ENCODE results near the gene SLC6A8.

Gene SLC6A8

DNA sequence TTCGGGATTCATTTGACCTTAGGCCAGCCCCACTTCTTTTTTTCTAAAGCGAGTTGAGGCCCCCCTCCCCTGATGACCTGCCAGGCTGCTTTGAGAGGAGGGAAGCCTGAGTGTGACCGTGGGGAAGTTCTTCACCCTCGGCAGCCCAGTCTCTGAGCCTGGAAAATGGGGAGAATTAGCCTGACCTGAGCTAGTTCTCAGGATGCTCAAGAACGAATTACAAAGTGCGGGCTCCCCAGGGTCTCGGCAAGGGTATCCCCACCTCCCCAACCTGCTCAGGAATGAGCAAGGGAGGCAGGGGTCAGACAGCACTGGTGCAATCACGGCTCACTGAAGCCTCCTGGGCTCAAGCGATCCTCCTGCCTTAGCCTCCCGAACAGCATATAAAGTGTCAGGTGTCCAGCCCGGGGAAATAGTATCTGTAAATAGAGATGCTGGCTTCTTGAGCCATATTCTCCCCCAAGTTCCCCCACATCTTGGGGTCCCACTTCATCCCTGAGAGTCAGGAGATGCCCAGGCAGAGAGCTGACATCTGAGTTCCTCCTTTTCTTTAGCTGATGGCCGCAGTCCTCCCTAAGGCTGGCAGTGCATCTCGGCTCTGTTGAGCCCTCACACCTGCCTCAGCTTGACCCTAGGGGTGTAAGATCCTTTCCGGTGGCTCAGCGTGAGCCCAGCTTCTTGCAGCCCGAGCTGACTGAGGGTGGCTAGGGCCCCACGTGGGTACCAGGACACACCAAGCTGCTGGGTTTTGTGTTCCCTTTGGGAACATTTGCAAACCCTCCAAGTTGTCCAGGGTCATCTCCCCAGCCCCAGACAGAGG lies 39.2 kb upstream of the SLC6A8 start:
- no peak for DNase-seq

DNA sequence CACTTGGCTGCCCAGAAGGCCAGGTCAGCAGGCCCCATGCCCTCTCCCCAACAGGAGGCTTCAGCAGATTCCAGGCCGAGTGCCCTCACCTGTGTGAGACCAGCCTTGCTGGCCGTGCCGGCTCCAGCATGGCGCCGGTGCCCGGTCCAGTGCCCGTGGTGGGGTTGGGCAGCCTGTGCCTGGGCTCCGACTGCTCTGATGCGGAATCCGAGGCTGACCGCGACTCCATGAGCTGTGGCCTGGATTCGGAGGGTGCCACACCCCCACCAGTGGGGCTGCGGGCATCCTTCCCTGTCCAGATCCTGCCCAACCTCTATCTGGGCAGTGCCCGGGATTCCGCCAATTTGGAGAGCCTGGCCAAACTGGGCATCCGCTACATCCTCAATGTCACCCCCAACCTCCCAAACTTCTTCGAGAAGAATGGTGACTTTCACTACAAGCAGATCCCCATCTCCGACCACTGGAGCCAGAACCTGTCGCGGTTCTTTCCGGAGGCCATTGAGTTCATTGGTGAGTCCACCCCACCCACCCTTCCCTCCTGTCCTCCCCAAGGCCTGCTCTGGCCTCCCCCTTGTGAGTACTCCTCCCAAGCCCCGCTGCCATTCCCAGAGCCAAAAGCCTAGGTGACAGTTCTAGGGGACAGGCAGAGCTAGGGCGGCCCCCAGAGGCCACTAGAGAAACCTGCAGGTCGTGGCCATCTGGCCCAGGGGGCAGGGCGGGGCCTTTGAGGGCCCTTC lies 38.4 kb upstream of the SLC6A8 start:
- no peak for DNase-seq

DNA sequence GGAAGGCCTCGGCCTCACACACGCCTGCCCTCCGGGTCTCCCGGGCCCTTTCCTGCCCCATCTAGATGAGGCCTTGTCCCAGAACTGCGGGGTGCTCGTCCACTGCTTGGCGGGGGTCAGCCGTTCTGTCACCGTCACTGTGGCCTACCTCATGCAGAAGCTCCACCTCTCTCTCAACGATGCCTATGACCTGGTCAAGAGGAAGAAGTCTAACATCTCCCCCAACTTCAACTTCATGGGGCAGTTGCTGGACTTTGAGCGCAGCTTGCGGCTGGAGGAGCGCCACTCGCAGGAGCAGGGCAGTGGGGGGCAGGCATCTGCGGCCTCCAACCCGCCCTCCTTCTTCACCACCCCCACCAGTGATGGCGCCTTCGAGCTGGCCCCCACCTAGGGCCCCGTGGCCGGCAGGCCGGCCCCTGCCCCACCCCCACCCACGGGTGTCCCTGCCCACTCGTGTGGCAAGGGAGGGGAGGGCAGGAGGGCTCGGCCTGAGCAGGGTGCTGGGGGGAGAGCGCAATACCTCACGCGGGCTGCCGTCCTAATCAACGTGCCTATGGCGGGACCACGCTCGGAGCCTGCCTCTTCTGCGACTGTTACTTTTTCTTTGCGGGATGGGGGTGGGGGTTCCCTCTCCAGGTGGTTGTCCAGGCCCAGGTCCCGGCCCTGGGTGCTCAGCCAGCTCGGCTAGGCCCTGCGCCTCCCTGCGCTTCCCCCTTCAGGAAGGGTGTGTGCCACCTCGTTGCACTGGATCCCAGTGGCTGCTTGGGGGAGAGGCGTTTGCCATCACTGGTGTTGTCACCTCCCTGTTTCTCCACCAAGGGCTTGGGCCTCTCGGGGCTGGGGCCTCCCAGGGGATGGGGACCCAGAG lies 37.6 kb upstream of the SLC6A8 start:
- DNase-seq = no peak

DNA sequence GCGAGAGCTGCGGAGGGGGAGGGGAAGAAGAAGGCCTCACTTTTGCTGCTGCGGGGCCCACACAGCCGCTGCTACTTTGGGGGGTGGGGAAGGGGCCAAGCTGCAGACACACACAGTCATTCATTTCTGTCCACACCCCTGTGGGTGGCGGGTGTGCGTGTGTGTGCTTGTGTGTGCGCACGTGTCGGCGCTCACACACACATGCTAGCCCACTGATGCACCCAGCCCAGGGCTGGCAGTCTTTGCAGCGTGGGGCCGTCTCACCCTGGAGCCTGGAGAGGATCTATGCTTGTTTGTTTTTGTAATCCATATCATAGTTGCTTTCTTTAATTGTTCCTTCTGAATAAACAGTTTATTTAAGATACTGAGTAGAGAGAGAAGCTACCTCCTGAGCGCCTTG lies 36.8 kb upstream of the SLC6A8 start:
- DNase-seq = no peak

DNA sequence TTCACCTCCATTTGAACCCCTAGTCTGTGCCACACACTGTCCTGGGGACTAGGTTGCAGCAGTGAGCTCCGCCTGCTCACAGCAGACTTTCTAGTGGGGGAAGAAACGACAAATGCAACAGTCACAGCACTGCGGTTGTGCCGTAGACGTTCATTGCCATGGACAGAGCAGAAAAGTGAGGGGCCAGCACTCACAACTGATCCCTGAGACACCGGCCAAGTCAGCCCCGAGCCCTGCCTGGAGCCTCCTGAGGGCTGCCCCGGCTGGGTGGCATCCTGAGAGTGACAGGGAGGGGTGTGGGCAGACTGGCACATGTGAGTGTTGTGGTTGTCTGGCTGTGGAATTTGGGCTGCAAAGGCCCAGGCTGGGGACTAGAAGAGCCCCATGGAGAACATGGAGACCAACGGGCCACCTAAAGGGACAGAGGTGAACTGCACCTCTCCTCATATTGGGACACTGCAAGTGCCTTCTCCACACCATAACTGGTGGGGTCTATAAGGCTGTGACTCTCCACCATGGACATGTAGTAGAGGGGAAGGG lies 36.1 kb upstream of the SLC6A8 start:
- no peak for DNase-seq

DNA sequence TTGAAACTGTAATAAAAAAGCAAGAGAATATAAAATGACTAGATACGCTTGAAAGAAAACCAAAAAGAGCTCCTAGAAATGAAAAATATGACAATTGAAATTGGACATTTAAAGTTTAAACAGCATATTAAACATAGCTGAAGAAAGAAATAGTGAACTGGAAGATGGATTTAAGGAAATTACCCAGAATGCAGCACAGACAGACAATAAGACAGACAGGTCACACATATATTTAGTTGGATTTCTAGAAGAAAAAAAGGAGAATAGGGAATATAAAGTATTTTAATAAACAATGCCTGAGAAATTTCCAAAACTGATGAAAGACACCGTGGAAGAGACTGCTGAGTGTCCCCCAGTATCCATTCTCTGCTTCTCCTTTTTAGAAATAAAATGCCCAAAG lies 34.2 kb upstream of the SLC6A8 start:
- no peak for DNase-seq

DNA sequence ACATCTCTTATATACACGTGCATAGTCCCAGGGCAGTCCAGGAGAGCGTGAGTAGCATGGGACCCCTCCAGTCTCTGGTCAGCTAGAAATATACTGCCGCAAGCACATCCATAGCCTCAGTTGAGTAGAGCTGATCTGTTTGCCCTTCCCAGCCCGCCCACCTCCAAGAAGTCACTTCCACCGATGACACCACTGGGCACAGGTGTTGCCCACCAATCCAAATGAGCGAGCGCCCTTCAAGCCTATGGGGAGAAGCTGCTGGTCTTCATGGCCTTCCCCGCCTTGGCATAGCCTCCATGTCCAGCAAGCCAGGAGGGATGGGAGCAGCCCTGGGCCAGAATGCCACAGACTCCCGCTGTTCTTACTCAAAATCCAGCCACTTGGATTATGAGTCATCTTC lies 30.6 kb upstream of the SLC6A8 start:
- no peak for DNase-seq

DNA sequence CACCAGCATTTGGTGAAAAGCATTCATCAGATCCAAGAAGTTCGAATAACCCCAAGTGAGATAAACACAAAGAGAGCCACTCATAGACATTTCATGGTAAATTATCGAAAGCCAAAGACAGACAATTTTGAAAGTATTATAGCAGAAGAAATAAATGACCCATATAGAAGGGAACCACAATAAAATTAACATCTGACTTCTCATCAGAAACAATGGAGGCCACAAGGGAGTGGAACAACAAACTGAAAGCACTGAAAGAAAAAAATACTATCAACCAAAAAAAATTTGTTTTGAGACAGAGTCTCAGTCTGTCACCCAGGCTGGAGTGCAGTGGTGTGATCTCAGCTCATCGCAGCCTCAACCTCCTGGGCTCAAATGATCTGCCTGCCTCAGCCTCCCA lies 28.5 kb upstream of the SLC6A8 start:
- no peak for DNase-seq

DNA sequence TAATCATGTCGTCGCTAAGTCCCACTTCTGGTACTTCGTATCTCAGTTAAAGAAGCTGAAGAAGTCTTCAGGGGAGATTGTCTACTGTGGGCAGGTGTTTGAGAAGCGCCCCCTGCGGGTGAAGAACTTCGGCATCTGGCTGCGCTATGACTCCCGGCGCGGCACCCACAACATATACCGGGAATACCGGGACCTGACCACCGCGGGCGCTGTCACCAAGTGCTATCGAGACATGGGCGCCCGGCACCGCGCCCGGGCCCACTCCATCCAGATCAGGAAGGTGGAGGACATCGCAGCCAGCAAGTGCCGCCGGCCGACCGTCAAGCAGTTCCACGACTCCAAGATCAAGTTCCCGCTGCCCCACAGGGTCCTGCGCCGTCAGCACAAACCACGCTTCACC lies 25.5 kb upstream of the SLC6A8 start:
- no peak for DNase-seq

DNA sequence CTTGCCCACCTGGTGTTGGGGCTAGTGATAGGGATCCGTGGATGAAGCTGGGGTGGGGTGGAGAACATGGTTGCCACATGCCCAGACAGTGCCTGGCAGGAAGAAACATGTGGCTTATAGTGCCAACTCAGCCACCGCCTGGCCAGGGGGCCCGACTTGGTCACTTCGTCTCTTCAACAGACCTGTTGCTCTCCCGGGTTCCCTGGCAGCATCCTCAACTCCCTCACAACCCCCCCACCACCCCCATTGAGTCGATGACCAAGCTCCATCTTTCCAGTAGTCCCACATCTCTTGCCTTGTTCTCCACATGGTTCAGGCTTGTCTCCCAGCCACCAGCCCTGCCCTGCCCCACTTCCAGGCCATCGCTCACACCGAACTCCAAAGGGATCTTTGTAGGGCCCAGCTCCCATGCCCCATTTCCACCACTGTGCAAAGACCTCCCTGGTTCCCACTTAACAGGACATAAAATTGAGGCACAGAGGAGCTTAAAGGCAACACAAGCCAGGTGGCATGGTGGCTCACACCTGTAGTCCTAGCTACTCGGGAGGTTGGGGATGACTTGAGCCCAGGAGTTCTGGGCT lies 21.9 kb upstream of the SLC6A8 start:
- DNase-seq = no peak

DNA sequence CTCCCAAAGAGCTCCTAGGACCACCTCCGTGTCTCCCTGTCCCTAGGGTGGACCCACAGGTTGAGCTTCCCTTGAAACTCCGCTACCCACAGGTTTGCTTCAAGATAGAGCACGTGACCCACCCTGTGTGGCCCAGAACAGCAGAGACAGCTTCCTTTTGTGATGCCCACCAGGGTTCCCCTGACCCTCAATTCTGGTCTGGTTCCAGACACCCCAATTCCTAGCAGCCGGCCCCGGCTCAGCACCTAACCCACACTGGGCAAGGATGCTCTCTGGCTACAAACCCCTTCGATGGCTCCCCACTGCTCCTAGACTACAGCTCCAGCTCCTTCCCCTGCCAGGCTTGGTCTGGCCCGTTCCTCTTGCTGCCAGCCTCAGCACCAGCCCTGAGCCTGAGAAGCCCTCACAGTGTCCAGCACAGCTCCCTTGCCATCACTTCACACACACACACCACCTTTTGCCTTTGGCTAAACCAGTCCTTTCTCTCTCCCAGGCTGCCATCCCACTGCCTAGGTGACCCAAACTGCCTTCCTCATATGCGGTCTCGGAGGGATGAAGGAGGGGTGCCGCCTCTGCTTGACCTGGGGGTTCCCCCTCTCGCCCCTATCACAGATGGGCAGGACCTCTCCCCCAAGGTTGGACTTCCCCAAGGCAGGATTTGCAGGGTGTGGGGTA lies 20.3 kb upstream of the SLC6A8 start:
- no peak for DNase-seq

DNA sequence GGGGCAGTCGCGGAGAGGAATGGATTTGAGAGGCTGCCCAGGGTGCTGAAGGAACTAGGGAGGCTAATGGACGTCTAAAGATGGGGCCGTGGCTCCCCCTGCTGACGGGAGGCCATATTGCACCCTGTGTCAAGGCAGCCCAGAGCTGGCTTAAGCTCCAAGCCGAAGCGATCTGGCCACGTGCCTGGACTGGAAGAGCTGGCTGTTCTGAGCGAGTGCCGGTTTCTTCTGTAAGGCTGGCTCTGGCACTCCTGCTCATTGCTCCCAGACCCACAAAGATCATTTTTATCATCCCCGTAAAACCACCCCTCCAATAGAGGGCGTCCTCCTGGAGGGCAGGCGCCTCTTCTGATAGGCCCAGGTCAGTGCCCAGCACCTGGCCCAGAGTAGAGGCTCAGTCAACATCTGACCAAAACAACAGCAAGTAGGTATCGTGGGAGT lies 19.8 kb upstream of the SLC6A8 start:
- no peak for DNase-seq

DNA sequence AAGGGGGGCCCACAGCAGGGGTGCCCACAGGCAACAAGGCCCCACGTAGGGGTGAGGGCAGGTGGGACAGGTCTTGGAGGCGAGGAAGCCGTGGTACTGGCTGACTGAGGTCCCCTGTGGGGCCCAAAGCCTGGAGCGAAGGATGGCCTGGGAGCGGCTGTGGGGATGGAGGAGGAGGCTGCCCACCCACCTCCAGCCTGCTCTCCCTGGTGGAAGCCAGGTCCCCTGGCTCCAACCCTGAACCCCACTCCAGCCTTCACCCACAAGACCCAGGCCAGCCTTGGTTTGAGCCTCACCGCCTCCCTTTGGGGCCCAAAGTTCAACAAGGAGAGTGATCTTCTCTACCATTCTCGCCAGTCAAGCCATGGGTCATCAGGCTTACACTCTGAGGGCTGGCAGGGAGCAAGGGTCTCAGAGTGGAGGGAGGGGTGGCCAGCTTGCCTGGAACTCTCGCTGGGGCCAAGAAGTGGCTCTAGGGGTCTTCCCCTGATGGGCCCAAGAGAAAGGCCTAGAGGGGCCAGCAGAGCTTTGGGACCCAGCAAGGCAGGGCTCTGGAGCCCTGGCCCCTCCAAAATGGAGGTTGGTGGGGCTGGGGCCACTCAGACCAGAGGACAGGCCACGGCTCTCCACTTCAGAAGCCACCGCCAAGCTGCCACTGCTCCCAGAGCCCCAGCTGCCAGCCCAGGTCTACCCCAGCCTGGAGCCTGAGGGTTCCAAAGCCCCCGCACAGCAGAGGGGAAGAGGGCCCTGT lies 19.1 kb upstream of the SLC6A8 start:
- no peak for DNase-seq

DNA sequence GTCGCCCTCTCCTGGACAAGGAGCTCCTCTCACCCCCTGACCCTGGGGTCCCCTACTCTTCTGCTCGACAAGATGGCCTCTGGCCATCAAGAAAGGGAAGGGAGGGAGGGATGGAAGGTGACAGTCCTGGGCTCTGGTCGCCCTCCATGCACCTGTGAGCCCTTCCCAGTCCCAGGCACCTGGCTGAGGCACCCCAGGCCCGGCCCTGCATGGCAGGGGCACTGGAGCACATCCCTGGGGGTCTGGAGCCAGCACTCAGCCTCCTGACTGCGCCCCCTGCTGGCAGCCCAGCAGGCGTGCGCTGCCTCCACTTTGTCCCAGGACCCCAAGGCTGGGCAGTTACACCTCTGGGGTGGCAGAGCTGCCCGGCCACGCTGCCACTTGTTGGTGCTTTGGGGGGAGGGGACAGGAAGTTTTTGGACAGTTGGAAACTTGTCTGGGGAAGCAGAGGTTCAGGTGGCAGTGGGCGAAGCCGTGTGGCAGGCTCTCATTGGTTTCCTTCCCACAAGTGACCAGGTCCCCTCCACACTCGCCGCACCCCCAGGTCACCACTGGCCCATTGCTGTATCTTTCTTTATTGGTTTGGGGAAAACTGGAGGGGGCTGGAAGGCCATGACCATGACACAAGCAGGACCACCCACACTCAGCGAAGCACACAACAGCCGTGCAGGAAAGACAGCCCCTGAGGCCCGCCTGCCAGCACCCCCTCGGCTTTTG lies 18.4 kb upstream of the SLC6A8 start:
- no peak for DNase-seq

DNA sequence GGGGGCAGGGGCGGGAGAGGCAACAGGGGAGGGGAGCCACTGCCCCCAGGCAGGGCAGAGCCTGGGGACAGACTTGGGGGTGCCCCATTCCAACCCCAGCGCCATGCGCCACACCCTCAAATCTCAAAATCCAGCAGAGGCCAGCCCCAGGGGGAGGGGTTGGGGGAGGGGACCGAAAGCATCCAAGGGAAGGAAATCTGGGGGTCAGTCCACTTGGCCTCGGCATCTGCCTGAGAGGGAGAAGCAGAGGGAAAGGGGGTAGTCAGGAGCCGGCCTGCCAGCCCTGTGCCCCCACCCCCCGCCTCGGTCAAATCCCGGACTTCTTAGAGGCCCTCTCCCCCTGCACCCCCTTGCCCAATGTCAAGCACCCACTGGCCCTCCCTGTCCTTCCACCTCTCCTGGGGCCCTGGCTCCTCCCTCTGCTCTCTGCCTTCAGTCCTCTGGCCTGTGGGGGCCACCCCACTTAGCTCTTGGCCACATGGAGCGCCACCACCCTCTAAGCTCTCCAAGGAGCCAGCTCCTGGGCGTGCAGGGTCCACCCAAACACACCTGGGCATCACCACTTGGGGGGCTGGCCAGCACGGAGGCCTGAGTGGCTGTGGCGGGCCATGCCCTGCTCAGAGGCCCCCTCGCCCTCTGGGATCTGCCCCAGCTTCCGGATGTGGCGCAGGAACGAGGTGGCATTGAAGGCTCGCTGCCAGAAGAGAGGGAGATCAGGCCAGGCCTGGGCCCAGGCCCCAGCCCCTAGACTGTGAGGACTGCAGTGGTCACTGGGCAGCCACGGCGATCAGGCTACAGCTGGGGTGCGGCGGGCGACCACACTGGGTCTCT lies 17.6 kb upstream of the SLC6A8 start:
- no peak for DNase-seq

DNA sequence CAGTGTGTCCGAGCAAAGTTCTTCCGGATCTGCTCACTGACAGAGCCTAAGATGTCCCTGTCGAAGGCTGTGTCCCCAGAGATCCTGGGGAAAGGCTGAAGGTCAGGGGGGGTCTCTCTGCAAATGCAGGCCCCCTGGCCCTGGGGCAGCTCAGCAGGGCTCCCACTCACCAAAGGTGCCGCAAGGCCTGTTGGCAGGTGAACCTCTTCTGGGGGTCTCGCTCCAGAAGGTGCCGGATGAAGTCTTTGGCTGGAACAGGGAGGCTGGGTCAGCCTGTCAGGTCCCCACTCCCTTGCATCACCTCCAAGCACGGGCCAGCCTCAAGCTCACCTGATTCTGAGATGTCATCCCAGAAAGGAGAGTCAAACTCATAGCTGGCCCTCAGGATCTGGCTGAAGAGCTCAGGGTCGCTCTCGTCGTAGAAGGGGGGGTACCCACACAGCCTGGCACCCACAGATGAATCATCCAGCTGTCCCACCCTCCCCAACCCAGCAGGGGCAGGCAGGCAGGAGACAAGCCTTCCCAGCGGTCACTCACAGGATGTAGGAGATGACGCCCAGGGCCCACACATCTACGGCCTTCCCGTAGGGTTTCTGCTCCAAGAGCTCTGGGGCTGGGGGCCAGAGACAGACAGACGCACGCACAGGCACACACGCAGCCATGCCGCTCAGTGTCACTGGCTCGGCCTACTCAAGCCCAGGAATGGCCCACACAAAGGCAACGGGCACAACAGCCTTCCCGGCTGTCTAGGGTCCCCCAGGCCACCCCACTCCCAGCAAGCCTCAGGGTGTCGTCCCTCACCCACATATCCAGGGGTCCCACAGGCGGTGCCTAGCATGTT lies 16.8 kb upstream of the SLC6A8 start:
- DNase-seq = no peak

DNA sequence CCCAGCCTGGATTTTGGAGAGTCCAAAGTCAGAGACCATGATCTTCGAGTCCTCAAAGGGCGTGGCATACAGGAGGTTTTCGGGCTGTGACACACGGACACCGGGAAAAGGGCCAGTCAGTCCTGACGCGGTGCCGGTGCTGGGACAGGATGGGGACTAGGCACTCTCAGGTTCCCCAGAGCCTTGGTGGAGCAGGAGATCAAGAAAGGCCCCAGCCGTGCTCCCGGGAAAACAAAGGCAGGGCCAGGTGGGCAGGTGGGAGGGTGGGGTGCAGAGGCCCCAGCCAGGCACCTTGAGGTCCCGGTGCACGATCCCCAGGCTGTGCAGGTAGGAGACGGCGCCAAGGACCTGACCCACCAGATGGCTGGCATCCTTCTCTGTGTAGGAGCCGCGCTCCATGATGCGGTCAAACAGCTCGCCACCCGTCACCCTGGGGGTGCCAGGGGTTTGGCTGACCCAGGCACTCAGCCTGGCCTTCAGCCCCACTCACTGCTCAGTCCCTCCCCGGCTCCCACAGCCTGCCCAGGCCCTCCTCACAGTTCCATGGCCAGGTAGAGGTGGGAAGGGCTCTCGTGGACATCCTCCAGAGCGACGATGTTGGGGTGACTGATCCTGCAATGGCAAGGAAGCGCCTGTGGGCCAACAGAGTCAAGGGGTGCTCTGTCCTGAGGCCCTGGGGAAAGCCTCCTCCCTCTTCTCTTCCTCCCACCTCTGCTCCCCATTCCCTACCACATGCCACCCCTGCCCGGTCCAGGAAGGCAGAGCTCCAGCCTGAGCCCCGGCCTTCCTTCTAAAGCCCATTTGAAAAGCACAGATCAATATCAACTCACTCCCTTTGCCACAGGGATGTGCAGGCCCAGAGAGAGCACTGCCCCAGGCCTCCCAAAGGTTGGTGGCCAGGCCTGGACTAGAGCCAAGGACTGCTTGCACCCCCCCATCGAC lies 15.9 kb upstream of the SLC6A8 start:
- DNase-seq = no peak

Data from SIG-M5 (cell line).